HEK293 (cell line): ENCODE results near the gene RASGRP3.

Experiments used
- BCL11B ChIP-seq: fragments of 450-650 bp; formaldehyde crosslinking; IDR thresholded peaks from 2 replicates; pipeline ENCODE4 v1.5.1; 2016; ENCODE audit warnings: low read depth, missing biosample characterization, missing genetic modification characterization
- KLF16 ChIP-seq: fragments of 450-650 bp; formaldehyde crosslinking; IDR thresholded peaks from 2 replicates; pipeline ENCODE4 v1.5.1; 2017; ENCODE audit warnings: missing biosample characterization, missing genetic modification characterization
- PRDM1 ChIP-seq: fragments of 450-650 bp; formaldehyde crosslinking; IDR thresholded peaks from 2 replicates; pipeline ENCODE4; 2016; ENCODE audit warnings: missing biosample characterization, missing genetic modification characterization
- TRIM28 ChIP-seq: IDR thresholded peaks from 2 replicates; pipeline ENCODE4 v1.6.1; 2011; ENCODE audit warnings: low read length, control low read depth, borderline replicate concordance
- ZBTB7A ChIP-seq: fragments of 450-650 bp; formaldehyde crosslinking; IDR thresholded peaks from 2 replicates; pipeline ENCODE4 v1.5.1; 2016; ENCODE audit warnings: low read depth, missing biosample characterization, missing genetic modification characterization
- TF ChIP-seq, protein P1 (sequence below): fragments of 450-650 bp; formaldehyde crosslinking; IDR thresholded peaks from 2 replicates; pipeline ENCODE4 v1.5.1; 2016; ENCODE audit warnings: missing biosample characterization, missing genetic modification characterization
- TF ChIP-seq, protein P2 (sequence below): fragments of 450-650 bp; formaldehyde crosslinking; IDR thresholded peaks from 2 replicates; pipeline ENCODE4 v1.5.1; 2016; ENCODE audit warnings: missing biosample characterization, missing genetic modification characterization
- TF ChIP-seq, protein P3 (sequence below): fragments of 450-650 bp; formaldehyde crosslinking; IDR thresholded peaks from 2 replicates; pipeline ENCODE4 v1.5.1; 2016; ENCODE audit warnings: missing biosample characterization, missing genetic modification characterization
- TF ChIP-seq, protein P4 (sequence below): fragments of 450-650 bp; IDR thresholded peaks from 2 replicates; pipeline ENCODE4 v1.5.1; 2018; ENCODE audit warnings: missing biosample characterization, missing genetic modification characterization
- TF ChIP-seq, protein P5 (sequence below): fragments of 450-650 bp; formaldehyde crosslinking; conservative IDR thresholded peaks from 2 replicates; pipeline ENCODE4 v1.5.1; 2016; ENCODE audit warnings: low read depth, missing biosample characterization, missing genetic modification characterization
- TF ChIP-seq, protein P6 (sequence below): fragments of 450-650 bp; formaldehyde crosslinking; IDR thresholded peaks from 2 replicates; pipeline ENCODE4 v1.5.1; 2016; ENCODE audit warnings: missing biosample characterization, missing genetic modification characterization, low read depth
- TF ChIP-seq, protein P7 (sequence below): sonication (generic); formaldehyde crosslinking; IDR thresholded peaks from 2 replicates; pipeline ENCODE4 v1.8.1; 2022; ENCODE audit warnings: mild to moderate bottlenecking, moderate library complexity, missing genetic modification reagents

DNA sequence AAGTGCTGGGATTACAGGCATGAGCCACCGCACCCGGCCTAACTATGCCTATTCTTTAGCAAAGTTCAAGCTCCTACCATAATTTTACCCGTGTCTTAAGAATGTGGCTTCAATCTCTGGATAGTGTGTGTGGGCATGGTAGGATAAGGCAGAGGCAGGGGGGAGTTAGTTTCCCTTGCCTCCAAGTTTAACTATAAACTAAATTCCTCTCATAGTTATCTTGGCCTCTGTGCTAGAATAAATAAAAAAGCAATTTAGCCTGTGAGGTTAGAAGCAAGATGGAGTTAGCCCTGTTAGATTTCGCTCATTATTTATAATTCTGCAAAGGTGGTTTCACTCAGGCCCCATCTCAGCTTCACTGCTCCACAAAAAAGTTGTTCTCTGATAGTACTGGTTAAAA is 129.7 kb downstream of the RASGRP3 start:
- TF ChIP-seq, protein P1, sequence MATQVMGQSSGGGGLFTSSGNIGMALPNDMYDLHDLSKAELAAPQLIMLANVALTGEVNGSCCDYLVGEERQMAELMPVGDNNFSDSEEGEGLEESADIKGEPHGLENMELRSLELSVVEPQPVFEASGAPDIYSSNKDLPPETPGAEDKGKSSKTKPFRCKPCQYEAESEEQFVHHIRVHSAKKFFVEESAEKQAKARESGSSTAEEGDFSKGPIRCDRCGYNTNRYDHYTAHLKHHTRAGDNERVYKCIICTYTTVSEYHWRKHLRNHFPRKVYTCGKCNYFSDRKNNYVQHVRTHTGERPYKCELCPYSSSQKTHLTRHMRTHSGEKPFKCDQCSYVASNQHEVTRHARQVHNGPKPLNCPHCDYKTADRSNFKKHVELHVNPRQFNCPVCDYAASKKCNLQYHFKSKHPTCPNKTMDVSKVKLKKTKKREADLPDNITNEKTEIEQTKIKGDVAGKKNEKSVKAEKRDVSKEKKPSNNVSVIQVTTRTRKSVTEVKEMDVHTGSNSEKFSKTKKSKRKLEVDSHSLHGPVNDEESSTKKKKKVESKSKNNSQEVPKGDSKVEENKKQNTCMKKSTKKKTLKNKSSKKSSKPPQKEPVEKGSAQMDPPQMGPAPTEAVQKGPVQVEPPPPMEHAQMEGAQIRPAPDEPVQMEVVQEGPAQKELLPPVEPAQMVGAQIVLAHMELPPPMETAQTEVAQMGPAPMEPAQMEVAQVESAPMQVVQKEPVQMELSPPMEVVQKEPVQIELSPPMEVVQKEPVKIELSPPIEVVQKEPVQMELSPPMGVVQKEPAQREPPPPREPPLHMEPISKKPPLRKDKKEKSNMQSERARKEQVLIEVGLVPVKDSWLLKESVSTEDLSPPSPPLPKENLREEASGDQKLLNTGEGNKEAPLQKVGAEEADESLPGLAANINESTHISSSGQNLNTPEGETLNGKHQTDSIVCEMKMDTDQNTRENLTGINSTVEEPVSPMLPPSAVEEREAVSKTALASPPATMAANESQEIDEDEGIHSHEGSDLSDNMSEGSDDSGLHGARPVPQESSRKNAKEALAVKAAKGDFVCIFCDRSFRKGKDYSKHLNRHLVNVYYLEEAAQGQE (tag by site-specific recombination), result no peak
- TF ChIP-seq, protein P2, sequence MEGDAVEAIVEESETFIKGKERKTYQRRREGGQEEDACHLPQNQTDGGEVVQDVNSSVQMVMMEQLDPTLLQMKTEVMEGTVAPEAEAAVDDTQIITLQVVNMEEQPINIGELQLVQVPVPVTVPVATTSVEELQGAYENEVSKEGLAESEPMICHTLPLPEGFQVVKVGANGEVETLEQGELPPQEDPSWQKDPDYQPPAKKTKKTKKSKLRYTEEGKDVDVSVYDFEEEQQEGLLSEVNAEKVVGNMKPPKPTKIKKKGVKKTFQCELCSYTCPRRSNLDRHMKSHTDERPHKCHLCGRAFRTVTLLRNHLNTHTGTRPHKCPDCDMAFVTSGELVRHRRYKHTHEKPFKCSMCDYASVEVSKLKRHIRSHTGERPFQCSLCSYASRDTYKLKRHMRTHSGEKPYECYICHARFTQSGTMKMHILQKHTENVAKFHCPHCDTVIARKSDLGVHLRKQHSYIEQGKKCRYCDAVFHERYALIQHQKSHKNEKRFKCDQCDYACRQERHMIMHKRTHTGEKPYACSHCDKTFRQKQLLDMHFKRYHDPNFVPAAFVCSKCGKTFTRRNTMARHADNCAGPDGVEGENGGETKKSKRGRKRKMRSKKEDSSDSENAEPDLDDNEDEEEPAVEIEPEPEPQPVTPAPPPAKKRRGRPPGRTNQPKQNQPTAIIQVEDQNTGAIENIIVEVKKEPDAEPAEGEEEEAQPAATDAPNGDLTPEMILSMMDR (tag by site-specific recombination), result no peak
- no peak for TF ChIP-seq TRIM28
- TF ChIP-seq PRDM1 (tag by site-specific recombination), result no peak
- TF ChIP-seq BCL11B (tag by site-specific recombination), result no peak
- TF ChIP-seq ZBTB7A (tag by site-specific recombination), result no peak
- TF ChIP-seq, protein P3, sequence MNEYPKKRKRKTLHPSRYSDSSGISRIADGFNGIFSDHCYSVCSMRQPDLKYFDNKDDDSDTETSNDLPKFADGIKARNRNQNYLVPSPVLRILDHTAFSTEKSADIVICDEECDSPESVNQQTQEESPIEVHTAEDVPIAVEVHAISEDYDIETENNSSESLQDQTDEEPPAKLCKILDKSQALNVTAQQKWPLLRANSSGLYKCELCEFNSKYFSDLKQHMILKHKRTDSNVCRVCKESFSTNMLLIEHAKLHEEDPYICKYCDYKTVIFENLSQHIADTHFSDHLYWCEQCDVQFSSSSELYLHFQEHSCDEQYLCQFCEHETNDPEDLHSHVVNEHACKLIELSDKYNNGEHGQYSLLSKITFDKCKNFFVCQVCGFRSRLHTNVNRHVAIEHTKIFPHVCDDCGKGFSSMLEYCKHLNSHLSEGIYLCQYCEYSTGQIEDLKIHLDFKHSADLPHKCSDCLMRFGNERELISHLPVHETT (tag by site-specific recombination), result no peak
- TF ChIP-seq, protein P4, sequence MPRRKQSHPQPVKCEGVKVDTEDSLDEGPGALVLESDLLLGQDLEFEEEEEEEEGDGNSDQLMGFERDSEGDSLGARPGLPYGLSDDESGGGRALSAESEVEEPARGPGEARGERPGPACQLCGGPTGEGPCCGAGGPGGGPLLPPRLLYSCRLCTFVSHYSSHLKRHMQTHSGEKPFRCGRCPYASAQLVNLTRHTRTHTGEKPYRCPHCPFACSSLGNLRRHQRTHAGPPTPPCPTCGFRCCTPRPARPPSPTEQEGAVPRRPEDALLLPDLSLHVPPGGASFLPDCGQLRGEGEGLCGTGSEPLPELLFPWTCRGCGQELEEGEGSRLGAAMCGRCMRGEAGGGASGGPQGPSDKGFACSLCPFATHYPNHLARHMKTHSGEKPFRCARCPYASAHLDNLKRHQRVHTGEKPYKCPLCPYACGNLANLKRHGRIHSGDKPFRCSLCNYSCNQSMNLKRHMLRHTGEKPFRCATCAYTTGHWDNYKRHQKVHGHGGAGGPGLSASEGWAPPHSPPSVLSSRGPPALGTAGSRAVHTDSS (tag by site-specific recombination), result no peak
- TF ChIP-seq, protein P5, sequence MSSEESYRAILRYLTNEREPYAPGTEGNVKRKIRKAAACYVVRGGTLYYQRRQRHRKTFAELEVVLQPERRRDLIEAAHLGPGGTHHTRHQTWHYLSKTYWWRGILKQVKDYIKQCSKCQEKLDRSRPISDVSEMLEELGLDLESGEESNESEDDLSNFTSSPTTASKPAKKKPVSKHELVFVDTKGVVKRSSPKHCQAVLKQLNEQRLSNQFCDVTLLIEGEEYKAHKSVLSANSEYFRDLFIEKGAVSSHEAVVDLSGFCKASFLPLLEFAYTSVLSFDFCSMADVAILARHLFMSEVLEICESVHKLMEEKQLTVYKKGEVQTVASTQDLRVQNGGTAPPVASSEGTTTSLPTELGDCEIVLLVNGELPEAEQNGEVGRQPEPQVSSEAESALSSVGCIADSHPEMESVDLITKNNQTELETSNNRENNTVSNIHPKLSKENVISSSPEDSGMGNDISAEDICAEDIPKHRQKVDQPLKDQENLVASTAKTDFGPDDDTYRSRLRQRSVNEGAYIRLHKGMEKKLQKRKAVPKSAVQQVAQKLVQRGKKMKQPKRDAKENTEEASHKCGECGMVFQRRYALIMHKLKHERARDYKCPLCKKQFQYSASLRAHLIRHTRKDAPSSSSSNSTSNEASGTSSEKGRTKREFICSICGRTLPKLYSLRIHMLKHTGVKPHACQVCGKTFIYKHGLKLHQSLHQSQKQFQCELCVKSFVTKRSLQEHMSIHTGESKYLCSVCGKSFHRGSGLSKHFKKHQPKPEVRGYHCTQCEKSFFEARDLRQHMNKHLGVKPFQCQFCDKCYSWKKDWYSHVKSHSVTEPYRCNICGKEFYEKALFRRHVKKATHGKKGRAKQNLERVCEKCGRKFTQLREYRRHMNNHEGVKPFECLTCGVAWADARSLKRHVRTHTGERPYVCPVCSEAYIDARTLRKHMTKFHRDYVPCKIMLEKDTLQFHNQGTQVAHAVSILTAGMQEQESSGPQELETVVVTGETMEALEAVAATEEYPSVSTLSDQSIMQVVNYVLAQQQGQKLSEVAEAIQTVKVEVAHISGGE (tag by site-specific recombination), result no peak
- TF ChIP-seq, protein P6, sequence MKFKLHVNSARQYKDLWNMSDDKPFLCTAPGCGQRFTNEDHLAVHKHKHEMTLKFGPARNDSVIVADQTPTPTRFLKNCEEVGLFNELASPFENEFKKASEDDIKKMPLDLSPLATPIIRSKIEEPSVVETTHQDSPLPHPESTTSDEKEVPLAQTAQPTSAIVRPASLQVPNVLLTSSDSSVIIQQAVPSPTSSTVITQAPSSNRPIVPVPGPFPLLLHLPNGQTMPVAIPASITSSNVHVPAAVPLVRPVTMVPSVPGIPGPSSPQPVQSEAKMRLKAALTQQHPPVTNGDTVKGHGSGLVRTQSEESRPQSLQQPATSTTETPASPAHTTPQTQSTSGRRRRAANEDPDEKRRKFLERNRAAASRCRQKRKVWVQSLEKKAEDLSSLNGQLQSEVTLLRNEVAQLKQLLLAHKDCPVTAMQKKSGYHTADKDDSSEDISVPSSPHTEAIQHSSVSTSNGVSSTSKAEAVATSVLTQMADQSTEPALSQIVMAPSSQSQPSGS (tag by site-specific recombination), result no peak
- TF ChIP-seq, protein P7, sequence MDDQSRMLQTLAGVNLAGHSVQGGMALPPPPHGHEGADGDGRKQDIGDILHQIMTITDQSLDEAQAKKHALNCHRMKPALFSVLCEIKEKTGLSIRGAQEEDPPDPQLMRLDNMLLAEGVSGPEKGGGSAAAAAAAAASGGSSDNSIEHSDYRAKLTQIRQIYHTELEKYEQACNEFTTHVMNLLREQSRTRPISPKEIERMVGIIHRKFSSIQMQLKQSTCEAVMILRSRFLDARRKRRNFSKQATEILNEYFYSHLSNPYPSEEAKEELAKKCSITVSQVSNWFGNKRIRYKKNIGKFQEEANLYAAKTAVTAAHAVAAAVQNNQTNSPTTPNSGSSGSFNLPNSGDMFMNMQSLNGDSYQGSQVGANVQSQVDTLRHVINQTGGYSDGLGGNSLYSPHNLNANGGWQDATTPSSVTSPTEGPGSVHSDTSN (CRISPR knock-in tag), result no peak
- no peak for TF ChIP-seq KLF16 (tag by site-specific recombination)
